CD4-positive, alpha-beta T cell (primary cell): ENCODE data around the gene TPRN. TPM values are rescaled to one million over a fixed set of nuclear protein-coding genes. Genes with fewer than 3 reads are reported as not detected.
A peak's percentile ranks its signal among the peaks of the same experiment; 100 is the strongest.

Source experiments
- ATAC-seq: fragments of 200-7000 bp; cut with Tn5 transposase; one replicate; pipeline ENCODE4 v1.10.0; 2022; ENCODE audit warnings: mild to moderate bottlenecking; ENCODE audit not compliant: poor library complexity
- CTCF ChIA-PET: fragments of 350-600 bp; sonication (Branson Sonifier 250); formaldehyde crosslinking; loops from one replicate; lab custom pipeline; 2021; ENCODE audit warnings: antibody characterized with exemption, inconsistent platforms; lab: Charles Lee
- POLR2A ChIA-PET: fragments of 350-600 bp; sonication (Branson Sonifier 250); formaldehyde crosslinking; loops from one replicate; lab custom pipeline; 2021; ENCODE audit warnings: antibody characterized with exemption, inconsistent platforms; lab: Charles Lee
- DNase-seq, 14 experiments: peaks; one replicate each; pipeline ENCODE4 v3.0.0-alpha.2; 2013 to 2020; ENCODE audit warnings: mixed read lengths in 2 of 14
- H3K27ac ChIP-seq, 2 donors: one replicate each; pipeline versions ENCODE4 v1.5.1 to v1.7.0; 2013; ENCODE audit warnings: low read length in 2 of 2, low read depth in 1 of 2, mild to moderate bottlenecking in 1 of 2
- H3K27me3 ChIP-seq, 2 experiments: 1 replicate in 1 of 2; 2 replicates in 1 of 2; pipeline versions ENCODE4 v1.6.1 to v1.7.0; 2013; ENCODE audit warnings: low read length in 2 of 2, control low read depth in 1 of 2, mild to moderate bottlenecking in 1 of 2, moderate library complexity in 1 of 2; ENCODE audit not compliant: insufficient read depth in 2 of 2, control insufficient read depth in 1 of 2
- H3K36me3 ChIP-seq: one replicate; pipeline ENCODE4 v1.6.1; 2013; ENCODE audit warnings: low read length, control low read depth; ENCODE audit not compliant: insufficient read depth
- H3K4me1 ChIP-seq: one replicate; pipeline ENCODE4 v1.6.1; 2013; ENCODE audit warnings: low read length, control low read depth; ENCODE audit not compliant: insufficient read depth
- H3K4me3 ChIP-seq: one replicate; pipeline ENCODE4 v1.5.1; 2013; ENCODE audit warnings: mild to moderate bottlenecking, low read length, moderate library complexity
- H3K9me3 ChIP-seq, 2 experiments: 1 replicate in 1 of 2; 2 replicates in 1 of 2; pipeline versions ENCODE4 v1.6.1 to v1.7.0; 2013; ENCODE audit warnings: low read length in 2 of 2, mild to moderate bottlenecking in 2 of 2, control low read depth in 1 of 2, moderate library complexity in 1 of 2; ENCODE audit not compliant: control insufficient read depth in 1 of 2, insufficient read depth in 1 of 2
- H3K27ac Mint-ChIP-seq: one replicate; pipeline ENCODE4 v1.8.0; 2020; ENCODE audit warnings: mixed read lengths
- H3K27me3 Mint-ChIP-seq: one replicate; pipeline ENCODE4 v1.8.0; 2021; ENCODE audit warnings: mixed read lengths
- H3K36me3 Mint-ChIP-seq: one replicate; pipeline ENCODE4 v1.8.0; 2021; ENCODE audit warnings: low read depth, mixed read lengths
- H3K4me1 Mint-ChIP-seq: one replicate; pipeline ENCODE4 v1.8.0; 2021; ENCODE audit warnings: low read depth, mixed read lengths
- H3K4me3 Mint-ChIP-seq: one replicate; pipeline ENCODE4 v1.8.0; 2020; ENCODE audit warnings: mild to moderate bottlenecking, mixed read lengths
- H3K9me3 Mint-ChIP-seq: one replicate; pipeline ENCODE4 v1.8.0; 2020; ENCODE audit warnings: mixed read lengths
- intact Hi-C, 2 experiments: fragments of 100-400 bp; cut with DNase I in 1 of 2; cut with micrococcal nuclease in 1 of 2; formaldehyde crosslinking; loops; one replicate each; pipeline versions ENCODE4 v1.15.1 to v1.9.0; 2023 to 2025; cut with DNase I, micrococcal nuclease
- total RNA-seq, 174 experiments: library from RNA in 2 of 174; stranded (reverse) in 2 of 174; gene quantifications; one replicate each; pipeline ENCODE4 v1.2.3 and lab custom pipeline; 2021 to 2026
- TF ChIP-seq, protein P1 (sequence below): fragments of 200-600 bp; IDR thresholded peaks from one replicate; pipeline ENCODE4 v1.8.0; 2022; ENCODE audit warnings: antibody characterized with exemption, mild to moderate bottlenecking

The TPRN gene
- total RNA-seq, 2 experiments from 2014 or later = 6.1 to 8.6 TPM

- Mint-ChIP-seq H3K36me3 (peaks cover 61% of the 10 kb centered on the region), H3K9me3 (no peaks in the 10 kb centered on the region), H3K27me3 (no peaks in the 10 kb centered on the region), H3K4me1 (peaks cover 19% of the 10 kb centered on the region), H3K27ac (no peak overlapping the region), H3K4me3 (peak overlapping the region; percentile 4)
- no peak for DNase-seq
- peaks cover 27% of the 10 kb centered on the region for H3K4me1 ChIP-seq
- no peak overlapping the region for H3K4me3 ChIP-seq
- intact Hi-C loops = no loop called here
- no peaks in the 10 kb centered on the region for H3K27me3 ChIP-seq
- POLR2A ChIA-PET = no interaction called here
- peaks cover 78% of the 10 kb centered on the region for H3K36me3 ChIP-seq
- H3K9me3 ChIP-seq = no peaks in the 10 kb centered on the region
- no peak for ATAC-seq
- TF ChIP-seq, protein P1, sequence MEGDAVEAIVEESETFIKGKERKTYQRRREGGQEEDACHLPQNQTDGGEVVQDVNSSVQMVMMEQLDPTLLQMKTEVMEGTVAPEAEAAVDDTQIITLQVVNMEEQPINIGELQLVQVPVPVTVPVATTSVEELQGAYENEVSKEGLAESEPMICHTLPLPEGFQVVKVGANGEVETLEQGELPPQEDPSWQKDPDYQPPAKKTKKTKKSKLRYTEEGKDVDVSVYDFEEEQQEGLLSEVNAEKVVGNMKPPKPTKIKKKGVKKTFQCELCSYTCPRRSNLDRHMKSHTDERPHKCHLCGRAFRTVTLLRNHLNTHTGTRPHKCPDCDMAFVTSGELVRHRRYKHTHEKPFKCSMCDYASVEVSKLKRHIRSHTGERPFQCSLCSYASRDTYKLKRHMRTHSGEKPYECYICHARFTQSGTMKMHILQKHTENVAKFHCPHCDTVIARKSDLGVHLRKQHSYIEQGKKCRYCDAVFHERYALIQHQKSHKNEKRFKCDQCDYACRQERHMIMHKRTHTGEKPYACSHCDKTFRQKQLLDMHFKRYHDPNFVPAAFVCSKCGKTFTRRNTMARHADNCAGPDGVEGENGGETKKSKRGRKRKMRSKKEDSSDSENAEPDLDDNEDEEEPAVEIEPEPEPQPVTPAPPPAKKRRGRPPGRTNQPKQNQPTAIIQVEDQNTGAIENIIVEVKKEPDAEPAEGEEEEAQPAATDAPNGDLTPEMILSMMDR = no peak
- CTCF ChIA-PET = no interaction called here
- no peak overlapping the region for H3K27ac ChIP-seq
These were observed 17.7 kb downstream of the TPRN start for GRCh38 chr9:137182836-137183235.

GRCh38 chr9:137181680-137182079 is 18.9 kb downstream of the TPRN start:
- Mint-ChIP-seq H3K36me3 (peaks cover 63% of the 10 kb centered on the region), H3K4me1 (peaks cover 8% of the 10 kb centered on the region), H3K27me3 (no peaks in the 10 kb centered on the region), H3K9me3 (no peaks in the 10 kb centered on the region), H3K4me3 (peak overlapping the region; percentile 30), H3K27ac (no peak overlapping the region)
- DNase-seq (no peak), ATAC-seq (no peak)
- no peak overlapping the region for H3K4me3 ChIP-seq
- H3K4me1 ChIP-seq = peaks cover 16% of the 10 kb centered on the region
- H3K36me3 ChIP-seq = peaks cover 71% of the 10 kb centered on the region
- H3K27me3 ChIP-seq = no peaks in the 10 kb centered on the region
- CTCF ChIA-PET = no interaction called here
- POLR2A ChIA-PET = no interaction called here
- TF ChIP-seq, protein P1 = no peak
- H3K9me3 ChIP-seq = no peaks in the 10 kb centered on the region
- intact Hi-C loops = no loop called here
- H3K27ac ChIP-seq = no peak overlapping the region

- Mint-ChIP-seq H3K4me3 (no peak overlapping the region), H3K36me3 (peaks cover 57% of the 10 kb centered on the region), H3K27me3 (no peaks in the 10 kb centered on the region), H3K9me3 (no peaks in the 10 kb centered on the region), H3K4me1 (peaks cover 8% of the 10 kb centered on the region), H3K27ac (no peak overlapping the region)
- H3K4me1 ChIP-seq = peaks cover 9% of the 10 kb centered on the region
- DNase-seq (no peak), ATAC-seq (no peak)
- CTCF ChIA-PET = interaction anchor here (1.8 kb wide), 1 partner anchor 85 kb away, joined by 3 read pairs; no protein-coding TSS in a partner anchor
- POLR2A ChIA-PET = interaction anchor here (0.8 kb wide), 1 partner anchor 11 kb away, joined by 3 read pairs; no protein-coding TSS in a partner anchor
- intact Hi-C loops = no loop called here
- TF ChIP-seq, protein P1 = no peak
- H3K9me3 ChIP-seq = no peaks in the 10 kb centered on the region
- H3K4me3 ChIP-seq = no peak overlapping the region
- no peak overlapping the region for H3K27ac ChIP-seq
- no peaks in the 10 kb centered on the region for H3K27me3 ChIP-seq
- peaks cover 64% of the 10 kb centered on the region for H3K36me3 ChIP-seq
These were observed 20.1 kb downstream of the TPRN start for GRCh38 chr9:137180491-137180890.
